ENCODE results near the gene ALDH1A2.

DNA sequence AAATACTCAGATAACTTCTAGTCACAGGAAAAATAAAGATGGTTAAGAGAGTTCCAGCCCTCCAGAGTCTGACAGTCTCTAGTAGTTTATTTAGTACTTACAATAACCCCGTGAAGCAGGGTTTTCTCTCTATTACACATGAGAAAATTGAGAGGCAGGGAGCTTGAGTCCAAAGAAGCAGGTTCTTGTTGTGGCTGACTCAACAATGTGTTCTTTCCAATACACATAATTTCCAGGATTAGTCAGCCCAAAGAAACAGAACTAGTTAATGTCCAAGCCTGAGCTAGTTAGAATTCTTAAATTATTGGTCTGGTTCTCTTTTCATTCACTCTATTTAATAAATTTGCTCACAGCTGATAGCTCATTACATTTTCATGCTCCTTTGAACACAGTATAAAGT, 49.9 kb downstream of the ALDH1A2 start:
- TF ChIP-seq, protein P1, sequence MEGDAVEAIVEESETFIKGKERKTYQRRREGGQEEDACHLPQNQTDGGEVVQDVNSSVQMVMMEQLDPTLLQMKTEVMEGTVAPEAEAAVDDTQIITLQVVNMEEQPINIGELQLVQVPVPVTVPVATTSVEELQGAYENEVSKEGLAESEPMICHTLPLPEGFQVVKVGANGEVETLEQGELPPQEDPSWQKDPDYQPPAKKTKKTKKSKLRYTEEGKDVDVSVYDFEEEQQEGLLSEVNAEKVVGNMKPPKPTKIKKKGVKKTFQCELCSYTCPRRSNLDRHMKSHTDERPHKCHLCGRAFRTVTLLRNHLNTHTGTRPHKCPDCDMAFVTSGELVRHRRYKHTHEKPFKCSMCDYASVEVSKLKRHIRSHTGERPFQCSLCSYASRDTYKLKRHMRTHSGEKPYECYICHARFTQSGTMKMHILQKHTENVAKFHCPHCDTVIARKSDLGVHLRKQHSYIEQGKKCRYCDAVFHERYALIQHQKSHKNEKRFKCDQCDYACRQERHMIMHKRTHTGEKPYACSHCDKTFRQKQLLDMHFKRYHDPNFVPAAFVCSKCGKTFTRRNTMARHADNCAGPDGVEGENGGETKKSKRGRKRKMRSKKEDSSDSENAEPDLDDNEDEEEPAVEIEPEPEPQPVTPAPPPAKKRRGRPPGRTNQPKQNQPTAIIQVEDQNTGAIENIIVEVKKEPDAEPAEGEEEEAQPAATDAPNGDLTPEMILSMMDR (IDR thresholded peaks at IDR 0.05; ENCODE audit: insufficient read depth, low read length, poor library complexity, severe bottlenecking) = no peak
- no peak for TF ChIP-seq EZH2phosphoT487 (conservative IDR thresholded peaks at IDR 0.05; ENCODE audit: low read length)

Data from SU-DHL-6 (cell line).